Skeletal muscle tissue (tissue), 5 donors: ENCODE data around the gene TULP4. TPM values are rescaled to one million over a fixed set of nuclear protein-coding genes. Genes with fewer than 3 reads are reported as not detected.
A peak's percentile ranks its signal among the peaks of the same experiment; 100 is the strongest.

ENCODE experiments used
- H3K27ac ChIP-seq: one replicate; pipeline ENCODE4 v1.7.0; 2013; ENCODE audit warnings: mild to moderate bottlenecking, low read depth, low read length, inconsistent platforms
- H3K27me3 ChIP-seq, 3 donors: one replicate each; pipeline ENCODE4 v1.7.0; 2013; ENCODE audit warnings: low read length in 3 of 3; ENCODE audit not compliant: control insufficient read depth in 3 of 3, insufficient read depth in 3 of 3
- H3K36me3 ChIP-seq, 3 donors: one replicate each; pipeline ENCODE4 v1.7.0; 2013; ENCODE audit warnings: low read length in 3 of 3; ENCODE audit not compliant: control insufficient read depth in 3 of 3, insufficient read depth in 3 of 3
- H3K4me1 ChIP-seq, 3 donors: one replicate each; pipeline ENCODE4 v1.7.0; 2013; ENCODE audit warnings: low read length in 3 of 3, mild to moderate bottlenecking in 3 of 3; ENCODE audit not compliant: control insufficient read depth in 3 of 3, insufficient read depth in 3 of 3
- H3K4me3 ChIP-seq, 3 donors: one replicate each; pipeline ENCODE4 v1.7.0; 2013; ENCODE audit warnings: low read length in 3 of 3
- H3K9ac ChIP-seq, 3 donors: one replicate each; pipeline ENCODE4 v1.7.0; 2013; ENCODE audit warnings: low read length in 3 of 3, mild to moderate bottlenecking in 3 of 3, moderate library complexity in 2 of 3, low read depth in 1 of 3
- H3K9me3 ChIP-seq, 3 donors: one replicate each; pipeline ENCODE4 v1.7.0; 2013; ENCODE audit warnings: low read length in 3 of 3; ENCODE audit not compliant: control insufficient read depth in 3 of 3
- small RNA-seq: library from RNA; depleted of rRNA; stranded (forward); fragments of <200 nt; gene quantifications from one replicate; pipeline ENCODE3, GENCODE V24; 2014
- total RNA-seq: library from RNA; depleted of rRNA; stranded (reverse); fragments of >200 nt; gene quantifications from one replicate; pipeline ENCODE4 v1.2.3, GENCODE V29; 2014
- donor health status: Osteomylitis.

Gene TULP4
- total RNA-seq, 1 donor from 2014 or later, result 634 TPM

GRCh38 chr6:158559895-158560835, 247.9 kb downstream of the TULP4 start, which contains the start of gene TMEM181:
TMEM181 (plus strand) TSS chr6:158560091; CDS start chr6:158560225, 134 bp downstream.
- Histone ChIP-seq H3K27ac (peak within 1 kb of the TSS; percentile 64), H3K27me3 (peaks cover 0 to 3% (median 0%) of the 10 kb centered on the region in 3 donors), H3K36me3 (no peaks in the 10 kb centered on the region), H3K4me1 (peaks cover 13 to 31% (median 26%) of the 10 kb centered on the region in 3 donors), H3K4me3 (peak within 1 kb of the TSS; percentile 83 to 91 (median 91)), H3K9ac (peak within 1 kb of the TSS; percentile 73 to 85 (median 79)), H3K9me3 (no peaks in the 10 kb centered on the region)

GRCh38 chr6:158560836-158561320, 248.6 kb downstream of the TULP4 start:
- Histone ChIP-seq H3K4me3 (peak overlapping the region; percentile 83 to 91 (median 91)), H3K4me1 (peaks cover 13 to 31% (median 26%) of the 10 kb centered on the region in 3 donors), H3K27me3 (peaks cover 0 to 3% (median 0%) of the 10 kb centered on the region in 3 donors), H3K9me3 (no peaks in the 10 kb centered on the region), H3K27ac (peak overlapping the region; percentile 64), H3K9ac (peak overlapping the region; percentile 73 to 85 (median 76)), H3K36me3 (no peaks in the 10 kb centered on the region)

Small RNAs within 50 kb of the gene (small RNA-seq; reads per million reads assigned to genes)
- not detected for gene RN7SL173P

Other genes starting within 250 kb of the TULP4 start
- gene SERAC1, start 144.2 kb upstream of the TULP4 start, total RNA-seq, result 6.8 TPM
- 5.7 TPM for gene GTF2H5, start 144.1 kb upstream of the TULP4 start, total RNA-seq
- gene TMEM181, start 247.6 kb downstream of the TULP4 start, total RNA-seq, result 17.2 TPM